GM12891 (cell line): ENCODE measurements around the gene CRISPLD2.

ENCODE experiments used
- PAX5 ChIP-seq: IDR thresholded peaks from 2 replicates; pipeline ENCODE4 v1.6.1; 2011; ENCODE audit warnings: low read length, moderate library complexity, mild to moderate bottlenecking; ENCODE audit not compliant: insufficient read depth, severe bottlenecking
- POLR2A ChIP-seq: IDR thresholded peaks from 2 replicates; pipeline ENCODE4 v1.6.1; 2011; ENCODE audit warnings: low read depth, low read length, control low read depth
- POLR2AphosphoS5 ChIP-seq: IDR thresholded peaks from 2 replicates; pipeline ENCODE4 v1.6.1; 2011; ENCODE audit warnings: low read depth, low read length, control low read depth
- POU2F2 ChIP-seq: IDR thresholded peaks from 2 replicates; pipeline ENCODE4 v1.6.1; 2011; ENCODE audit warnings: low read depth, mild to moderate bottlenecking, control low read depth, low read length, moderate library complexity
- SPI1 ChIP-seq: IDR thresholded peaks from 2 replicates; pipeline ENCODE4 v1.6.1; 2011; ENCODE audit warnings: low read depth, low read length, control low read depth
- TAF1 ChIP-seq: IDR thresholded peaks from 2 replicates; pipeline ENCODE4 v1.6.1; 2011; ENCODE audit warnings: low read depth, low read length, control low read depth

- TF ChIP-seq TAF1 (no peak), POLR2A (no peak), POLR2AphosphoS5 (no peak), POU2F2 (no peak), SPI1 (no peak), PAX5 (no peak)
Measured at GRCh38 chr16:84914273-84914672, 94.5 kb downstream of the CRISPLD2 start.
